Fibroblast of the conjunctiva (primary cell): ENCODE data around the gene NUBP2.

ENCODE experiments used
- DNase-seq: peaks from one replicate; pipeline ENCODE4 v3.0.0-alpha.2; 2010; ENCODE audit warnings: low read depth

The NUBP2 gene

GRCh38 chr16:1828645-1829410 lies 46.1 kb downstream of the NUBP2 start:
- DNase-seq: no peak

- no peak for DNase-seq
Measured at GRCh38 chr16:1830213-1830612, 47.5 kb downstream of the NUBP2 start.

GRCh38 chr16:1831186-1832075 lies 48.7 kb downstream of the NUBP2 start:
- no peak for DNase-seq

DNA sequence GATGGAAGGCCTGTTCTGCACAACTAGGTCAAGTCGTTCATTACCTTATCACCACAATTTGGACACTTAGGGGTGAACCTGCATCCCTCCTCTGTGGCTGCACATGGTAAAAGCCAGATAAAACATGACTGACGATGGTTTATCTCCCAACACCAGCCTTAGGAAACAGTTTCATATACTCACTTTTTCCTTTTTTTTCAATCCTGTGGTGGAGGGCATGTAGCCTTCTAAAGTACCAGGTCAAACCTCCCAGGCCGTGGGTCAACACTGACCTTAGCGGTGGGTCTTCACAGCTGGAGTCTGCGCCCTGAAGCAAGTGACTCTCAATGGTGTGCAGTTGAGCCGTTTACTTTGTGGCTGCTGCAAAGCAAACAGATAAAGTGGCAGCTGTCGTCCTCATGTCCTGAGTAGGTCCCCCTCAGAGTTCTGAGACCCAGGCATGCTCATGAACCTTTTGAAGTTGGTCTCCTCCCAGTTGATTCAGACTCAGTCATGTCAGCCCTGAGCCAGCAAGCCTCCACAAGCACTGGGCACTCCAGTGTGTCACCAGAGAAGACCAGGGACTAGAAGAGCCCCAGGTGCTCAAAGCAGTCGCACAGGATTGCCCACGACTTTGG lies 50.2 kb downstream of the NUBP2 start:
- no peak for DNase-seq

GRCh38 chr16:1834096-1834495 lies 51.3 kb downstream of the NUBP2 start:
- no peak for DNase-seq
